NCI-H1105 treated with DMSO at 0.1 percent for 48 hours (cell line): ENCODE results near the gene CATSPERD.
"Not testable (repeated sequence)": the region's sequence is repeated elsewhere in the genome, so short reads cannot be mapped to it uniquely, and the experiment has no call there.

Experiments
- DNase-seq: peaks from one replicate; lab custom pipeline; 2025; lab: John Stamatoyannopoulos, UW

Gene CATSPERD

DNA sequence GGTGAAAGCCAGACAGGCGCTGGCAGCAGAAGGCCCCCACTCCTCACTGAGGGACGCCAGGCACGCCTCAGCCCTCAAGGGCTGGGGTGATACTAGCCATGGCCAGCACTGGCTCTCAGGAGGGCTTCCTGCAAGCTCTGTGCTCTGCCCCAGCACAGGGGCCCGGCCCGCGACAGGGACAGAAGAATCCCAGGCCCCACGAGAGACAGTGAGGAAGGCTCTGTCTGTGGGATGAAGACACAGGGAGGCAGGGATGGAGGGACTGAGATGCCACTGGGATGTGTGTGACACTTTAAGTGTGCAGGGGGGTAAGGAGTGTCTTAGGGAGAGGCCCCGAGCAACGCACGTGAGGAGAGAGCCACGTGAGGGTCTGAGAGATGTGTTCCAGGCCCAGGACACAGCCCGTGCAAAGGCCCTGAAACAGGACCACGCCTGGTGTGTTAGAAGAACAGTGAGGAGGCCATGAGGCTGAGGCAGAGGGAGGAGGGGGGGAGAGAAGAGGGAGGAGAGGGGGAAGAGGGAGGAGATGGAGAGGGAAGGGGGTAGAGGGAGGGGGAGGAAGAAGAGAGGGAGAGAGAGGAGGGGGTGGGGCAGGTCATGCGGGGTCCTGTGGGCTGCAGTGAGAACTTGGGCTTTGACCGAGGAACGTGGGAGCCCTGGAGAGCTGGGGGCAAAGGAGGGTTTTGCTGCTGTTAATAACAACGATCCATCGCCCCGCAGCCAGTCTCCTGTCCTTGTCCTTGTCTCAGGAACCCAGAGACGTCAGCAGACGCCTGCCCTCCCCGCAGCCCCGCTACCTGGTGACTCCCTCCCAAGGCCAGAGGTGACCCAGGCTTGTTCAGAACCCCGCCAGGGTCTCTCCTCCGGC is 23.2 kb upstream of the CATSPERD start:
- DNase-seq, result no peak

DNA sequence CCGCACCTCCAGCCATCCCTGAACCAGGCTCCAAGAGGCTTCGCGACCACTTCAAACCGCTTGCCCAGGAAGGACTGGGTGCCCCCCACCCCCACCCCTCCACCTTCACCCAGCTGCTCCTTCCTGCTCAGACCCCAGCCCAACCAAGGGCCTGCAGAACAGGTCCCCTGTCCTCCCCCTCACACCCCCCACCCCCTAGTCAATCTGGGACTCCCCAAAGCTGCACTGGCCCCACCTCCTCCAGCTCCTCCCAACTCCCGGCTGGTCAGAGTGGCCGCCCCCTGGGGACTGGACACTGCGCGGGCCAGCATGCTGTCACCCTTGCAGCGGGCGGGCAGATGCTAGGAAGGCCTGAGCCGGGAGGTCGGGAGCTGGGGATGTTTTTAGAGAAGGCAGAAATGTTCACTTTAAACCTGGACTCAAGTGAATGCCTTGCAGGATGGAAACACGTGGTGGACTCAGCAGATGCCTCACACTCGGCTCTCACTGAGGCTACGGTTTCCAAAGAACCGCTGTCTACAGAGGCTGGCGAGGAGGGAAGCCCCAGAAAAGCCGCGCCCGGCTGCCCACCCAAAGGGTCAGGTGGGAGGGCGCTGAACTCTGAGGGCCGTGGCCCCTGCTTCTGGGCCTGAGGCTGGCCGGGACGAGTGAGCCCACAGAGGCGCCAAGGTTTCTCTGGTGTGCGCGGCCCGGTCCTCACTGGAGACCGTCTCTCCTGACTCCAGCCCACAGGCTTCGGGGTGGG is 22.4 kb upstream of the CATSPERD start:
- DNase-seq, result no peak

DNA sequence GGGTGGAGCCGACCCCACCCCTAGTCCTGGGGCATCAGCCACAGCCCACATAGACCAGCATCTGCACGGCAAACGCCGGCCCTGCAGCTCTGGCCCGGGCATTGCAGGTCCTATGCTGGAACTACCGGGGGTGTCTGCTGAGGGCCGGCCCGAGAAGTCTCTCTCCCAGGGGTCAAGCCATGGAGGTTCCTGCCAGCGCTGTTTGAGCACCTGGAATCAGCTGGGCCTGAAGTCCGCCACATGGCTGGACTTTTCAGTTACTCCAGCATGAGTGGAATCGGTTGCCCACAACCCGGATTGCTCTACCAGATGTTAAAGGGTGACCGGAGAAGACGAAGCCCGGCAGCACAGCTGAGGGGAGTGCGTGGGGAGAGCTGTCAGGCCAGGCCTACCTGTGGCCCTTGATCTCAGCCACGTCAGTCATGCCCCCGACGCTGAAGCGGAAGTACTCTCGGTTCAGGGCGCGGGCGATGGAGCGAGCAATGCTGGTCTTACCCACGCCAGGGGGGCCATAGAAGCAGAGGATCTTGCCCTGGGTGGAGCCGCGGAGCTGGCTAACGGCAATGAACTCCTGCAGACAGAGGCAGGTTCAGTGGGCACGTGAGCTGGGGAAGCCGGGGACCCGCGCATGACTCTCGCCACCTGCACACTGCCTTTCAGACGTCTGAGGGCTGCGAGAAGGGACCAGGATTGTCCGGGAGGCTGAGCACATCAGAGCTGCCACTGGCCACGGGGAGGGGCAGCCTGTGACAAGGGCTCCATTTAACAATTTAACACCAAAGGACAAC is 21.6 kb upstream of the CATSPERD start:
- no peak for DNase-seq

DNA sequence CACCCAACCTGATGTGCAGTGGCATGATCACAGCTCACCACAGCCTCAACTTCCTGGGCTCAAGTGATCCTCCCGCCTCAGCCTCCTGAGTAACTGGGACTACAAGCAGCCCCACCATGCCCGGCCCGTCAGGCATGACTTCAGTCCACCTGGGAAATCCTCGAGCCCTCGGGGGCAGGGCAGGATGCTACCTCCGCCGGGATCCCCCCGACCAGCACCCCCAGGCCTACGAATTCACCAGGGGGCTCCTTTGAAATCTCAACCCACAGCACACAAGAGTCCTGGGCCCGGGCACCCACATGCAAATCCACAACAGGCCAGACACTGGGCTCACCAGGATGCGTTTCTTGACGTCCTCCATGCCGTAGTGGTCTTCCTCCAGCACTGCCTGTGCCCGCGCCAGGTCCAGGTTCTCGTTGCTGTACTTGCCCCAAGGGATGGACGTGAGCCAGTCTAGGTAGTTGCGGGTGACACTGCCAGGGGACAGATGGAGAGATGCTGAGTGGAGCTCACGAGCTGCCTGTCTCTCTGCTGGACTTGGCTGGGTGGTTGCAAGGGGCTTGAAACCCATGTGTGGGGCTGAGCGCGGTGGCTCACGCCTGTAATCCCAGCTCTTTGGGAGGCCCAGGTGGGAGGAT is 19.9 kb upstream of the CATSPERD start:
- no peak for DNase-seq

DNA sequence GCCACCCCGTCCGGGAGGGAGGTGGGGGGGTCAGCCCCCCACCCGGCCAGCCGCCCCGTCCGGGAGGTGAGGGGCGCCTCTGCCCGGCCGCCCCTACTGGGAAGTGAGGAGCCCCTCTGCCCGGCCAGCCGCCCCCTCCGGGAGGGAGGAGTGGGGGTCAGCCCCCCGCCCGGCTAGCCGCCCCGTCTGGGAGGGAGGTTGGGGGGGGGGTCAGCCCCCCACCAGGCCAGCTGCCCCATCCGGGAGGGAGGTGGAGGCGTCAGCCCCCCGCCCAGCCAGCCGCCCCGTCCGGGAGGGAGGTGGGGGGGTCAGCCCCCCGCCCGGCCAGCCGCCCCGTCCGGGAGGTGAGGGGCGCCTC is 18.4 kb upstream of the CATSPERD start:
- DNase-seq, result not testable (repeated sequence)

DNA sequence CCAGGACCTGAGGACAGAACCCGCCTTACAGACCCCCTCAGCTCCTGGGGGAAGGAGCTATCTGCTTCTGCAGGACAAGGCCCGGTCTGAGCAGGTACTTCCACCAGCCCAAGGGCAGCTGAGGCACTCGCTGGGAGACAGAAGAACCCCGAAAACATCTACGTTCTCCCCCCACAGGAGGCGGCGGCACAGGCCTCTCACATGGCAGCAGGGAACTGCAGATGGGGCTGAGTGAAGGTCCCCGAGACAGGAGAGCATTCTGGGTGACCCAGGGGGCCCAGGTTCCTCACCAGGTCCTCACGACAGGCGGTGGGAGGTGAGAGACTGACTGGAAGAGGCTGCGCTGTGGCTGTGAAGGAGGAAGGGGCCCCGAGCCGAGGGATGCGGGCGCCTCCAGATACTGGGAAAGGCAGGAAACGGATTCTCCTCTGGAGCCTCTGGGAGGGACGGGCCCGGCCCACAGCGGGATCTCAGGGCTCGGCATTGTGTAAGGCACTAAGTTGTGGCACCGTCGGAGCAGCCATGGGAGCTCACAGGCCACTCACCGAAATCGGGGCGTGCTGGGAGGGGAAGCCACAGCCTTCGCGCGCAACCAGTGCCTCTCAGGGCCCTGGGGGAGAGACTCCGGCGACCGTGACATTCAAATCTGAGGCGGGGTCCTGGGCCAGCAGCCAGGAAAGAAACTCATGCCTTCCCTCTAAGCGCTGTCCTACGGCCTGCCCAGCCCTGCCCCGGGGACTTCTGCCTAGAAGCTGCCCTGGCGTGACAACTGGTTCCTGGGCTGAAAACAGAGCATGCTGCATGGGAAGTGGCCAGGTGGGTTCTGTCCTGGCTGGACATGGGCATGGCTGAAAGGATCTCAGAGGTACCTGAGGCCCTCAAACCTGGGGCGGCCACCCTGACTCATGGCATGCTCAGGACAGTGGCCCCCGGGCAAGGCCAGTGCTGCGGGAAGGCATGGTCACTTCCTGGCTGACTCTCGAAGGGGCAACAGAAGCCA is 16.3 kb upstream of the CATSPERD start:
- DNase-seq, result no peak

DNA sequence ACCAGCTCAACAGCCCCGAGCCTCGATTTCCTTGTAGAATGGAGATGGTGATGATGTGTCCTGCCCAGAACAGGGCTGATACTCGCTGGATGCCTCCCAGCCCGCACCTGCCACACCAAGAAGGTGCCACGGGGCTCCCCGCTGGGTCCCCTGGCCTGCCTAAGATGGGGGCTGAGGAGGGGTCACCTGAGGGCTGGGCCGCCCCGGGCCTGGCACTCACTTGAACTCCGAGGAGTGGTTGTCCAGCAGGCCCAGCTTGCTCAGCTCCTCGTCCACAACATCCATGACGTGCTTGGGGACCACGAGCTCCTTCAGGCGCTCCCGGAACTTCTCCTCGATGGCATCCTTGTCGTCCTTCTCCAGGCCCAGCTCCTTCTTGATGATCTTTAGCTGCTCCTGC is 14.9 kb upstream of the CATSPERD start:
- no peak for DNase-seq

DNA sequence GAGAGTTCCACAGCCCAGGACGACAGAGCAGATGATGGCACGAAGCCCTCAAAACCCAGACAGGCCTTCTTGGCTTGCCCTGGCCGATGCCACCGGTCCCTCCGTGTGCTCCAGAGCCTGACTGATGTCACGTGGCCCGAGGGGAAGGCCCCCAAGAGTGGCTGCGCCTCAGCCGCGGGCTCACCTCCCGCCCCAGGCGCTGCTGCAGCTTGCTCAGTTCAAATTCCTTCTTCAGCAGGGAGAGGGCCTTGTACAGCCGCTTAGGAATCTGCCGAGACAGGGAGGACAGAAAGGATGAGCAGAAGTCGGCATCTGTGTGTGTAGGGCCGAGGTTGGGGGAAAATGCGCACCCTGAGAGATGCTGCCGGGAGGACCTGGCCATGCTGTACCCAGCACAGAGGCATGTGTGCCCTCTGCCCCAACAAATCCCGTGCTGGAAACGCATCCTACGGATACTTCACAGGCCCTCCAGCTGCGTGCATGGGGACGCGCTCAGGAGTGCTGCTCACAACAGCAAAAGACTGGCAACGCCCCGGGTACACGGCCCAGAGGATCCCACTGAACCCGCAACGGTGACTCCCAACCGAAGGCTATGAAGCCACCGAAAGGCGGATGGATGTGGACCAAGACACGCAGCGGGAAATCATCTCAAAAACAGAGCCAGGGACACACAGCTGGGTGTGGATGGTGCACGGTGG is 13.4 kb upstream of the CATSPERD start:
- DNase-seq, result no peak

DNA sequence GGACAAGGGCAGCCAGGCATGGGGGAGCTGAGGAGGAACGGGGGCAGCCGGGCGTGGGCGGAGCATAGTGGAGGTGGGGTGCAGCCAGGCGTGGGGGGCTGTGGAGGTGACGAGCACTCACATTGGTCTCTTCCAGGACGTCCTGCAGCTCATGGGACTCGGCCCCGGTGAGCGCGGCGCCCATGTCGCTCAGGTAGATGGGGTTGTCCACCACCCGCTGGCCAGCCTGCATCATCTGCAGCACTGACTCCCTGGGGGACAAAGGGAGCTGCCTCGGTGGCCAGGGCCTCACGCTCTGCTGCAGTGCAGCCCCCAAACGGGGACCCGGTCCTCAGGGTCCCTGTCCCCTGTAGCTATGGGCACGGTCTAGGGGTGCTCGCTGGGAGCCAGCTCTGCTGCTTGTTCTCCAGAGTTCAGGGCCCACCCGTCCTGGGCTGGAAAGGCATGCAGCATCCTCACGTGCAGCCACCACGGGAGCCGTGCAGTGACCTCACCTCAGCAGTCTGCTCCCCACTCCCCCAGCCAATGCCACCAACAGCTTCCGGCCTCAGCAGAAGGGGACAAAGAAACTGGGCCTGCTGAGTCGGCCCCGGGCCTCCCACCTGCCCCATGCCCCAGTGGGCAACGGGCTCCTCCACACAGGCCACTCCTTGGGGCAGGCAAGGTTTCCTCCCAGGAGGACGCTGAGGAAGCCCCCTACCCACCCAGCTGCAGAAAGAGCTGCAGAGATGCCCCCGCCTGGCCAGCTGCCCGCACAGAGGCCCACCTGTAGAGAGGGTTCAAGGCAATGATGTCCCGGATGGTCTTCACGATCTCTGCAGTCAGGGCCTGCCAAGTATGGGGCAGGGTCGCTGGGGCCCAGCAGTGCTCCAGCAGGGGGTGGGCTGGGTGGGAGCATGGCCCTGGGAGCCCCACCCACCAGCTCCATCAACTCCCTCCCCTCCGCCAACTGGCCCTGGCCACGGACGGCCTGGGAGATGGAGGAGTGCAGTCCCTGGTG is 12.6 kb upstream of the CATSPERD start:
- DNase-seq, result no peak

DNA sequence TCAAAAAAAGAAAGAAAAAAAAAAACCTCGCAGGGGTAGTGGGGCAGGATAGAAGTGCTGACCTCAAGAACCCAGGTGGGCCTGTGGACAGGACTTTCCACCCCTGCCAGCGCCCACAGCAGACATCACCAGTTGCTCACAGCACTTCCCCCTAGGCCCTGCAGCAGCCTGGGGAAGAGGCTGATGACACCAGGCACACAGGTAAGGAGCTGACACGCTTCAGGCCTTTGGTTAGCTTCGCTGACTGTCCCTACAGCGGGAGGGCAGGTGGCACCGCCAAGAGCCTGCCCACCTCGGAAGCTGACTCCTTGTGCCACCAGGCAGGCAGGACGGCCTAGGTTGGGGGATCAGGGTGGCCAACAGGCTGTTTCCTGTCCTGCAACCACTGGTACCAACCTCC is 9.4 kb upstream of the CATSPERD start:
- no peak for DNase-seq

DNA sequence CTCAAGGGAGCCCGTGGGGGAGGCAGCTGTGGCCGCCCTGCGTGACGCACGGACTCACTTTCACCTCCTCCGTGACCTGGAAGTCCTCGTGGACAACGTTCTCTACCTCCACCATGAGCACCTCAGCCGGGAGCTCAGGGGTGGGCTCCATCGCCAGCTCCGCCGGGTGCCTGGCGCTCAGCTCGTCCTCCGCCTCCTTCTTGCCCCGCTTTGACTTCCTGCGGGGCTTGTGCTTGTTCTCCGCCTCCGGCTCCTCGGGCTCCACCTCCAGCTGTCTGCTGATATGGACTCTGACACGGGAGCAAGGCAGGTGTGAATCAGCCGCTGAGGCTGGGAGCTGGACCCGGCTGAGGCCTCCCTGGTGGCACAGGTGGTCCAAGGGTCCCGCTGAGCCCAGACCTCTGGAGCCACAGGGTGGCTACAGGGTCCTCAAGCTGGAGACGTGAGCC is 8.7 kb upstream of the CATSPERD start:
- DNase-seq, result no peak

DNA sequence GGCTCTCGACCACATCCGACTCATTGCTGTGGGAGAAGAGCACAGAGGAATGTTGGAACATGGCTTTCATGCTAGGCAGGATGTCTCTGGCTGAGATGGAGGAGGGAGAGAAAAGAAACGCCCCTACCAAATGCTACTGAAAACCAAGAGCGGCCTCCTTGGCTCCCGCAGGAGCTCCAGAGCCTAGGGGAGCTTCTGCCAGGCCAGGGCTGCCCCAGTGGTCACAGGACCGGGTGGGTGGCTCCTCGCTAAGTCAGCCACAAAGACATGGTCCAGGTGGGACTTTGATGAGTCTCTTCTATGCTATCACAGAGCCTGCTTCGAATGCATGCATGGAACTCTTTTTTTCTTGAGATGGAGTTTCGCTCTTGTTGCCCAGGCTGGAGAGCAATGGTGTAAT is 7.2 kb upstream of the CATSPERD start:
- no peak for DNase-seq

DNA sequence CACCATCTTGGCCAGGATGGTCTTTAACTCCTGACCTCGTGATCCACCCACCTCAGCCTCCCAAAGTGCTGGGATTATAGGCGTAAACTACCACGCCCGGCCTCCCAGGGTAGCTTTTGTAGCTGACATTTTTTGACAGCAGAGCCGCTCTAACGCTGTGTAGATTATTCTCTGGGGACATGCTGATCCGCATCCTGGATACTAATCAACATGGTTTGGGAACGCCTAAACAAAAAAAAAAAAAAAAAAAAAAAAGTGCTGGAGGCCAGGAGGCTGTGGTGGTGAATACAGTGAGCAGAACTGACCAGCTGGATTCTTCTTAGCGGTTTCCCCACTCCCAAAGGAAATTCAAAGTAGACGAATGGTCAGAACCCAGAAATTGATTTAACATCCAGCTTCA is 5.6 kb upstream of the CATSPERD start:
- no peak for DNase-seq

DNA sequence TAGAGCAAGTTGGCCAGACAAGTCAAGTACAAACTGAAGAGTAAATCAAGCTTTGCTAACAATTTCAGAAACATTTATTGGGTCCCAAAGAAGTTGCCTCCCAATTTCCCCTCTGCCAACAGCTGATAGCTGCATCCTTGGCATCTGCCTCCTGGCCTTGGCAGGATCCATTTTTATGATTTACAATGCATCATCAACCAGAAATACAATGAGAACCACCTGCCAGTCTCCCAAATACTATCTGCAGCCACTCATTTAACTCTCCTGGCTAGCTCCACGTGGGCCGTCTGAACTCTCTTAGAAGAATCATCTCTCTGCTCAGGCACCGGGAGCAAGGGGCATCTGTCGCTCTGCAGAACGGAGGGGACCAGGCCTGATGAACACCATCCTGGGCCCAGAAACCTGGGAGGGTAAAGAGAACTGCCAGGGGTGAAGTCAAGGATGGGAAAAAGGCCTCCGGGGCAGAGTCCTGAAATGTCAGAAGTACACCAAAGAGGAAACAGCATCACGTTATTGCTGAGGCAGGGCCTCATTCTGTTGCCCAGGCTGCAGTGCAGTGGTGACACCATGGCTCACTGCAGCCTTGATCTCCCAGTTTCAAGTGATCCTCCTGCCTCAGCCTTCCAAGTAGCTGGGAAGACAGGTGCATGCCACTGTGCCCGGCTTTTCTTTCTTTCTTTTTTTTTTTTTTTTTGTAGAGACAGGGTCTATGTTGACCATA is 3.1 kb upstream of the CATSPERD start:
- no peak for DNase-seq

DNA sequence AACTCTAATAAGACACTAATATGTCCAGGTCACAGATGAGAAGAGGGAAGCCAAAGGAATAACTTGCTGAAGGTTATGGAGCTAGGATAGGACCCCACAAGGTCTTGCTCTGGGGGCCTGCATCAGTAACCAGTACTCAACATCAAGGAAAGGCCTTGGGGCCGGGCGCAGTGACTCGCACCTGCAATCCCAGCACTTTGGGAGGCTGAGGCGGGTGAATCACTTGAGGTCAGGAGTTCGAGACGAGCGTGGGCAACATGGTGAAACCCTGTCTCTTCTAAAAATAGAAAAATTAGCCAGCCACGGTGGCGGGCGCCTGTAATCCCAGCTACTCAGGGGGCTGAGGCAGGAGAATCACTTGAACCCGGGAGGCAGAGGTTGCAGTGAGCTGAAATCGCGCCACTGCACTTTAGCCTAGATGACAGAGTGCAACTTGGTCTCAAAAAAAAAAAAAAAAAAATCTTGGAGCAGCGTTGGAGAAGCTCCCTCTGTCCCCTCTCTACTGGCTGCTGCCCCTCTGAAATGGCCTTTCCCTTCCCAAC is 2.3 kb upstream of the CATSPERD start:
- no peak for DNase-seq

DNA sequence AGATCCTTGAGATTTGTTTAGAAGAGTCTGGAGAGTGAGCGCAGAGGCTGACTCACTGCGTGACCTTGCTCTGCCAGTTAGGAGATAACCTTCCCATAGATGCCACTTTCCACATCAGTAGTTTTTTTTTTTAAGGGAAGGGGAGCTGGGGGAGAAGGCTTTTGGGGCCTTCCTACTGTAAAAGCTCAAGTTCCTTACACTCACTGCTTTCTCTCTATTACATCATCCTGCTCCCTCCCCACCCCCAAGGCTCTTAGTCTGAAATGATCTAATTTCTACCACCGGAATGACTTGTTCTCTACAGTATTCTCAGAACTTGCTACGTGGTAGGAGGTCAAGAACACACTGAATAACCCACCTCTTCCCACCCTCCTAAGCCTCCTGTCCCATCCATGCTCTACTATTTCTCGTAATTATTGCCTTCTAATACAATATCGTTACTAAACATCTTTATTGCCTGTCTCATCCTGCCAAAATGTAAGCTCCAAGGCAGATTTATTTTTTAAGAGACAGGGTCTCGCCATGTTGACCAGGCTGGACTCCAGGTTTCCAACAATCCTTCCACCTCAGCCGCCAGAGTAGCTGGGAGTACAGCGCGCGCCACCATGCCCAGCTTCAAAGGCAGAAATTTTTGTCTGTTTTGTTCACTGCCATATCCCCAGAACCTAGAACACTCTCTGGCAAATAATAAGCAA is 1.7 kb upstream of the CATSPERD start:
- no peak for DNase-seq

DNA sequence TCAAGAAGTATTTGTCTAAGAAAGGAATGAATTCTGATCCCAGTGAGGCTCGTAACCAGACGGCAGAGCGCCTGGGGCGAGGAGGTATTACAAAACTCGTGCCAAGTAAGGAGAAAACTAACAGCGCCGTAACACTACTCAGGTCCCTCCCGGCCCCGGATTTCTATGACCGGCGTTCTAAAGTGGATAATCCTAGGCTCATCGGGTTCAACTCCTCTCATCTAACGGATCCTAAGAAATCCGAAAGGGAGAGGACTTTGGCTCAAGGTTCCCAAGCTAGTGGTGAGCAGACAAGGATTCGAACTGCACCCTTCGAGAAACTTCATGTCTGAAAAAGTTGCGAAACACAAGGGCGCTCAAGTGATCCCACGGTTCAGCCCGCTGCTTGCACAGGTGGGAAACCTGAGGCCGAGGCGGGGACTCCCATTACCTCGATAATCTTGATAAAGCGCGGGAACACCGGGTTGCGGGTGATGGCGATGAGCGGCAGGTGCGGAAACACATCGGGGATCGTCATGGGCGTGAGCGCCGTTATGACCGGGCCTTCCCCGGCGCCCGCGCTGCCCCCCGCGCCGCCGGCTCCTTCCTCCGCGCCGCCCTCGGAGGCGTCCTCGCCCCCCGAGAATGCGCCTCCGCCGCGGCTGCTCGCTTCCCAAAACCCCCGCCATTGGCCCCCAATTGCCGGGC is 1.0 kb upstream of the CATSPERD start:
- no peak for DNase-seq
